GM03348 (cell line): ENCODE measurements around the gene WDR5.

ENCODE experiments used
- DNase-seq: peaks from one replicate; pipeline ENCODE4 v3.0.0; 2012; ENCODE audit warnings: low spot score

Gene WDR5

DNA sequence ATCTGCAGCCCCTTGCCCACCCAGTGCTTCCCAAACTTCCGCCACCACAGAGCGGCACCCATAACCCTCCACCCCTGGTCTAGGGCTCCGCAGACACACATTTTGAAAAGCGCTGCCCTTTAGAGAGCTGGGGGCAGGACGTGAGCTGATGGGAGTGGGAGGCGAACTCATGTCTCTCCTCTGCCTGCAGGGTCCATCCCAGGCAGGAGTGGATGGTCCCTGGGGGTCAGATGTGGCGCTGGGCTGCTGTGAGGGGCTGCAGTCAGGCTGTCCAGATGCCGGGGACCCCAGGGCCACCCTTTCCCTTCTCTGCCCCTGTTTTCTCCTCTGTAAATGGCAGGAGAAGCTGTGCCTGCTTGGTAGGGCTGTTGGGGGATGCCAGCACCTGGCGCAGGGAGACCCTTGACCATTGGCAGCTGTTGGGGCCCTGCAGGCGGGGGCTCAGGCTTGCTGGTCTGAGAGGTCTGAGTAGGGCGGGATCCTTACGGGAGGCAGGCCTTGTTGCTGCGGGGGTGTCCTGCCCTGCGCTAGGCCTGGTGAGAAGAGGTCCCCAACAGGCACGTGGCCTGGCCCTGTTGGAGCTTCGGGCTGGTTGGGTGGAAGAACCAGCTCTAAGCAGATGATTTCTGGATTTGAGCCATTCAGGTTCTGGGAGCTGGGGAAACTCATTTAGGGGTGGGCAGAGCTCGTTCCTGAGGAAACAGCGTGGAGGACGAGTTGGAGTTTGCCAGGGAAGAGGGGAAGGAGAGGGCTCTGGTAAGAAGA is 38.8 kb downstream of the WDR5 start:
- DNase-seq = no peak

DNA sequence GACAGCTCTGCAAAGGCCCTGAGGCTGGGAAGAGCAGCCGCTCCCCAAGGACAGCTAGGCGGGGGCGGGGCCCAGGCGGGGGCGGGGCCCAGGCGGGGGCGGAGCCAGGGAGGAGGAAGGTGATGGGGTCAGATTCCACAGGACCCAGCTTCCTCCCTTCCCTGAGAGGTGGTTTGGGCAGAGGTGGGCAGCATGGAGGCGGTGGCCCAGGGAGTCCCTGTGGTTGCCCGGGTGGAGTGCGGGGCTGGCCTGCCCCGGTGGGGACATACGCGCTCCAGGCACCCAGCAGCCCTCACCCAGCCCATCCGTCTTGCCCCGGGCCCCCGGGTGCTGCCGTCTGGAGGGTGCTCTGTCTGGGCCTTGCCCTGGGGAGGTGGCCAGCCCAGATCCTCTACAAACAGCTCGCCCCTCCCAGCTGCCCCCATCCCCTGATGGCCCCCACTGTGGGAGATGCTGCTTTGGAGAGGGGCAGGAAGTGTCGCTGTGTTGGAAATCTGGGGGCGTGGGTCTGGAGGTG is 39.5 kb downstream of the WDR5 start:
- DNase-seq = peak; percentile 58

DNA sequence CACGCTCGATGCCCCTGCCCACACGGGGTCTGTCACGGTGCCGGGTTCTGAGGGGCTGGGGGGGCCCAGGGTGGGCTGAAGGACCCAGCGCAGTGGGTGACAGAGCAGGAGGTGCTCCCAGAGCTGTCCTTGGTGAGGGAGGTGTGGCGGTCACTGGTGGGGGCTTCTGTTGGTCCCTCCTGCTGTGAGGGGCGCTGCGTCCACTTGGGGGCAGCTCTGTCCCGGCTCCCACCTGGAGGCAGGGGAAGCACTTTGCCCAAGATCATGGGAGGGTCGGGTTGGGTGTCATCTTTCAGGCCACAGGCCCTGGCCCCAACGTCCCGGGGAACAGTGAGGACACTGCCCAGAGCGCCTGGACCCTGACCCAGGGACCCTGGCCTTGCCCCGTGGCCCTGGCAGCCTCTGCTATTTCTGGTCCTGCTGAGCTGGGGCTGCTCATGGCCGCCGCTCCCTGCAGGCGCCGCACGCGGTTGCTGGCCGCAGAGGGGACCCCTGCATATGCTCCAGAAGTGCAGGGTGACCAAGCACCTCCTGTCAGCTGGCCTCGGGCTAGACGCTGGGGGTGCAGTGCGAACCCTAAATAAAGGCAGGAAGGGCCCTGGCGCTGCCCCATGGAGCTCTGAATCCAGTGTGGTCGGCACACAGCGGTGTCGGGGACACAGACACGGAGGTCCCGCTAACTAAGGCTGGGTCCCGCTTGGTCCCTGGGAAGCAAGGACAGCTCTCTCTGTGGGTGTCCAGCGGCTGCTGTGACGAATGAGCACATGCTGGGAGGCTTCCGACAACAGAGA is 40.1 kb downstream of the WDR5 start:
- DNase-seq = no peak

DNA sequence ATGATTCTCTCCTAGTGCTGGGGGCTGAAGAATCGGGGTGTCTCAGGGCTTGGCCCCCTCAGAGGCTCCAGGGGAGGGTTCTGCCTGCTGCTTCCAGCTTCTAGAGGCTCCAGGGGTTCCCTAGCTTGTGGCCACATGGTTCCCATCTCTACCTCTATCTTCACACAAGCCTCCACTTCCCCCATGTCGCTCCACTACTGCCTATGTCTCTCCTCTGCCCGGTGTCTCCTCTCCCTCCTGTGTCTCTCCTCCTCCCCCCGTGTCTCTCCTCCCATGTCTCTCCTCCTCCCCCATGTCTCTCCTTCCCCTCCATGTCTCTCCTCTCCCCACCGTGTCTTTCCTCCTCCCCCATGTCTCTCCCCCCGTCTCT is 40.7 kb downstream of the WDR5 start:
- DNase-seq = no peak

DNA sequence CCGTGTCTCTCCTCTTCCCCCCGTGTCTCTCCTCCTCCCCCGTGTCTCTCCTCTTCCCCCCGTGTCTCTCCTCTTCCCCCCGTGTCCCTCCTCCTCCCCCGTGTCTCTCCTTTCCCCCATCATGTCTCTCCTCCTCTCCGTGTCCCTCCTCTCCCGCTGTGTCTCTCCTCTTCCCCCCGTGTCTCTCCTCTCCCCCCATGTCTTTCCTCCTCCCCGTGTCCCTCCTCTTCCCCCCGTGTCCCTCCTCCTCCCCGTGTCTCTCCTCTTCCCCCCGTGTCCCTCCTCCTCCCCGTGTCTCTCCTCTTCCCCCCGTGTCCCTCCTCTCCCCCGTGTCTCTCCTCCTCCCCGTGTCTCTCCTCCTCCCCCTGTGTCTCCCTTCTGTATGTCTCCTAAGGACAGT is 41.3 kb downstream of the WDR5 start:
- no peak for DNase-seq

DNA sequence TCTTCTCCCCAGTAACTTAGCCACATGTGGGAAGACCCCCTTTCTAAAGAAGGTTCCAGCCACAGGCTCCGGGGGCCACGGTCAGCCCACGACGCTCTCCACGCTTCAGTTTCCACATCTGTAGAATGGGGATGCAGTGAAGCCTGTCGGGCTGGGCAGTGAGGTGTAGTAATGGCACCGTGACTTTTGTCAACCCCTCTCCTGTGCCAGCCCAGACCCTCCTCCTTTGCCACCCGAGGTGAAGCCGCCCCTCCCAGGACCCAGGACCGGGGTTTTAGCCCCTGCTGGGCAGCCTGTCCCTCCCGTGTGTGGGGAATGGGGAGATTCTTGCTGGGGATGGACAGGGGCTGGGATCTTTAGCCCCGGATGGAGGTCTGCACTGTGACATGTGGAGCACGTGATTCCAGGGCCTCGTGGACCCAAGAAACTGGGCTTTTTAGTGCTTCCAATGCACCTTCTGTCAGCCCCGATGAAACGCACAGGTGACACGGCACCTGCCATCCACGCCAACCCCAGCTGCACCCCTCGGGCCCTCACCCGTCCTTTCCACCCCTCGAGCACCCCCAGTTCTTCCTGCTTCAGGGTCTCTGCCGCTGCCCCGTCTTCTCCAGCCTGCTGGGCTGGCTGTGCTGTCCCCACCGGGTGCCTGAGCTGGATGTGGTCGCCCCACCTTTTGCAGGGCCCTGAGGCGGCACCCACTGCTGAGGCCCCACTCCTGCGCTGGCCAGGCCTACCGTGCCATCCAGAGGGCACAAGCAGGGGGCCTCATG is 41.9 kb downstream of the WDR5 start:
- DNase-seq = no peak

DNA sequence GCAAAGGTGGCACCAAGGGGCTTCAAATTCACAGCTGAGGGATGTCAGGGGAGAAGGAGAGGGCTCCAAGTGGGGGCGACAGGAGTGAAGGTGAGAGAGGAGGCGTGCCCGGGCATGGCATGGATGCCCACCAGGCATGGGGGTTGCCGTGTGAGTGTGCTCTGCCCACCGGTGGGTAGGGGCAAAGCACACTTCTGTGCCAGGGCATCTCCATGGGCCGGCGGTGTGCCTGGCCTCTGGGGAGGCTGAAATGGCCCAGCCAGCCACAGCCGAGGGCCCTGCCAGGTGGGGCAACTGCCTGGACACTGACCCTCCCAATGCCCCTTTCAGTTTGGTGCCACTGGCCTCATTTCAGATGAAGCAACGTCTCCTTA is 42.5 kb downstream of the WDR5 start:
- no peak for DNase-seq

DNA sequence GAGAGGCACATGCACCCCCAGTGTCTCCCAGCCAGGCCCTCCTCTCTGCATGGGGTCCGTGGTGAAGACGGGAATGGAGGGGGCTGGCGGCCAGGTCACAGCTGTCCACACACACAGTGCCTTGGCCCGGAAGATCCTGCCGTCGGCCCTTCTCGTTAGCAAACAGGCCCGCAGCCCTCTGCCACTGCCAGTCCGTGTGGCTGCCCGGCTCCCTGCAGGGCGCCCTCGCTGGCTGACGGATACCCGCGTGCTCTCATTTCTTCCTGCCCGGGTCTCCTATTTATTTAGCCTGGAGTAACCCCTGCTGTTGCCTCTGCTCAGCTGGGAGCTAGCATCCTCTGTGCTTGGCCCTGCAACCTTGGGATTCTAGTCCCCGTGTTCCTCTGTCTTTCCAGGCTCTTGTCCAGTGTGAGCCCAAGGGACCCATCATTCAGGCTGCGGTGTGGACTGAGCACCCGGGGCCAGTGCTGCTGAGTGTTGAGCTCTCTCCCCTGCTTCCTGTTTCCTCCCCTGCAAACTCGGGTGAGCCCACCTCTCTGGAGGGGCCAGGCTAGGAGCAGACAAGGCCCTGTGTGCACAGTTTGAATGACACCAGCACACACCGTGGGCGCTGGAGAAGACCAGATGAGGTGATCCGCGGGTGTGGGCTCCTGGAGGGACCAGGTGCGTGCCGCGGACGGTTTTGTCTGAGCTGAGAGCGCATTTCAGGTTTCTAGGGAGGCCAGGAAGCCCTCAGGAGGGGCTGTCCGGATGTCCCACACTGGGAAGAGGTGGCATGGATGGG is 43.1 kb downstream of the WDR5 start:
- DNase-seq = peak; percentile 60

DNA sequence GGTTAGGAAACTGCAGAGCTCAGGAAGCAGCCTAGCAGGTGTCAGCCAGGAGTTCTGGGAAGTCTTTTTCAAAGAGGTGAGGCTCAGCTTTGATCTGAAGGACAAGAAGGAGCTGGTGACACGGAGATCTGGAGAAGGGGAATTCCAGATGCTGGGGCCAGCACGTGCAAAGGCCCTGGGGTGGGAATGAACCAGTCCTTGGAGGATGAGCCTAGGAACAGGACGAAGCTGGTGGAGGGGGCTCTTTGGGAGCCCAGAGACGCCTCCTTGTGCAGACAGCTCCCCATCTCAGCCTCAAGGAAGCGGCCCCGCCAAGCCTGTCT is 43.7 kb downstream of the WDR5 start:
- no peak for DNase-seq

DNA sequence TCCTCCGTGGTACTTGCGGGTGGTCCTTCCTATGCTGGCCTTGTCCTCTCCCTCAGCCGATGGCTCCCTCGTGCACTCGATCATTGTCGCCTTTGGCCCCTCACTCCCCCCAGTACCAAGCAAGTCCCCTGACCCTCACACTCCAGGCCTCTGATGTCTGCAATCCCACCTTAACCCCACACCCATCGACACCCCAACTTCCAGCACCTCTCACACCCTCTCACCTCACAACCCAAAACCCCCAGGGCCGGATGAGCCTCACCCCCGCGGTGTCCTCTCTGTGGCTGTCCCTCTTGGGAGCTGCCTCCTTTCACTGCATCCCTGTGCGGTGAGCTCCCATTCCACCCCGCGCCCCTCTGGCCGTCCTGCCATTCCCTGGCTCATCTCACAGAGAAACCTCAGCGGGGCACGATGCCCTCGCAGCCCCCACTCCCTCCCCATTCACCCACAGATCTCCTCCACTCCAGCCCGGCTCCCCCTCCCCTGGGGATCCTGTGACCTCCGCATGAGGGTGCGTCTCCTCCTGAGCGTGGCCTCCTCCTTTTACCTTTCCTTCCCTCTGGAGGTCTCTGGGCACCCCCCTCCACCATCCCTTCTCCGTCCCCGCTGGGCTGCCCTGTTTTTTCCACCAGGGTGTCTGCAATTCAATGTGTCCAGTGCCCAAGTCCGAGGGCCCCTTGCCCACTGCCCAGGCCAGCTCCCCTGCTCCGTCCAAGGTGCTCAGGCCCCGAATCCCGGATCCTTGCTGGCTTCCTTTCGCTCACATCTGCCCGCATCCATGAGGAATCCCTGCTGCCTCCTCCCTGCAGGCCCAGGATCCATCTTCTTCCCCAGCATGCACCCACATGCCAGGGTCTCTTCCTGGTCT is 44.3 kb downstream of the WDR5 start:
- no peak for DNase-seq

DNA sequence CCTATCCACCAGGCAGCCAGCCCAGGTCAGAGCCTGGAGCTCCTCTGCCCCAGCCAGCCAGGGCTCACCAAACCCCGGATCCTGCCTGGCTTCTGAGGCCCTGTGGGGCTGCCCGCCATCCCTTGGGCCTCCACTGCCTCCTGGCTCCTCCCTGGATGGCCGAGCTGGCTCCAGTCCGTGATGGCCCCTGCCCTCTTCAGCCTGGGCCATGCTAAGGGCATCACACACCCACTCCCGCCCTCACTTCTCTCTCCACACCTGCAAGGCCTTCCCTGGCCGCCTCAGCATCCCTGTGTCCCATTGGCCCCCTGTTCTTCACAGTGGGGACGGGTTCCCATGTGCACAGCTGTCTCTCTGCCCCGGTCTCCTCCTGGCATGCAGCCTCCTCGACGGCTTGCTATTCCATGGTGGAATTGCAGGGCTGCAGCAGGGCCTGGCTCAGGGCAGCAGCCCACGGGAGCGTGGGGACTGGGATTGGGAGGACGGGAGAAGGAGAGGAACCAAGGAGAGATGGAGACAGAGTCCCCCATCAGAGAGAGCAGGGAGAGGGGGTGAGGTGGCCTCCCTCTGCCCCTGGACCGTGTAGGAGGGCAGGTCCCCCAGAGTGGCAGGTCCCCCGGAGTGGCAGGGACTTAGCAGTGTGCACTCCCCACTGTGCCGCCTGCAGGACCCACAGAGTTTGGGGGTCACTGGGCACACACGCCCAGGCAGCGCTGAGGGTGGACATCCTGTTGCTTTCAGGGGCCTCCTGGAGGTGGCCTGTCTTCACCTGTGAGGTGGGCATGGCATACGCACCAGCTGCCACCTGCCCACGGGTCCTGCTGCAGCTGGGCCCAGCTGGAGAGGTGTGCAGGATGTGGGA is 45.1 kb downstream of the WDR5 start:
- no peak for DNase-seq

DNA sequence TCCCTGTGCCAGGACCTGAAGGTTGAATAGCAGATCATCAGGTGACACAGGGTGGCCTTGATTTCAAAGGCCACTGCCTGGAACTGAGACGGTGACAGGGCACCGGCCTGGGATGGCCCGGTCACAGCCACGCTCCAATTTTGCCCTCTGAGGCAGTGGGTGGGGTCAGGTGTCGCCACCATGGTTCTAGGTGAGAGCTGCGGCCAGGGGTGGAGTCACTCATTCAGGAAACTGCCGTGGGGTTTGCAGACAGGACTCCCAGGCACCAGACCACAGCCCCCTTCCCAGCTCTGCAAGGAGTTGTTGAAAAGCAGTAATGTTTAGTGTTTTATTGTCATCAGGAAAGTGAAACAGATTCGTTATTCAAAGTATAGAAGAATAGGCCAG is 45.8 kb downstream of the WDR5 start:
- no peak for DNase-seq

DNA sequence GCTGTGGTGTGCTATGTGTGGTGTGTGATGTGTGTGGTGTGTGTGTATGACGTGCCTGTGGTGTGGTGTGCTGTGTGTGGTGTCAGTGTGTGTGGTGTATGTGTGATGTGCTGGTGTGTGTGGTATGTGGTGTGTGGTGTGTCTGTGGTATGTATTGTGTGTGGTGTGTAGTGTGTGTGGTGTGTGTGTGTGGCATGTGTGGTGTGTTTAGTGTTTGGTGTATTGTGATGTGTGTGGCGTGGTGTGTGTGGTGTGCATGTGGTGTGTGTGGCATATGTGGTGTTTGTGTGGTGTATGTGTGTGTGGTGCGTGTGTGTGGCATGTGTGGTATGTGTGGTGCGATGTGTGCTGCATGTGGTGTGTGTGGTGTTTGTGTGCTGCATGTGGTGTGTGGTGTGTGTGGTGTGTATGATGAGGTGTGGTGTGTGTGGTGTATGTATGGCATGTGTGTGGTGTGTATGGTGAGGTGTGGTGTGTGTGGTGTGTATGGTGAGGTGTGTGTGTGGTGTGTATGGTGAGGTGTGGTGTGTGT is 46.7 kb downstream of the WDR5 start:
- DNase-seq = no peak

DNA sequence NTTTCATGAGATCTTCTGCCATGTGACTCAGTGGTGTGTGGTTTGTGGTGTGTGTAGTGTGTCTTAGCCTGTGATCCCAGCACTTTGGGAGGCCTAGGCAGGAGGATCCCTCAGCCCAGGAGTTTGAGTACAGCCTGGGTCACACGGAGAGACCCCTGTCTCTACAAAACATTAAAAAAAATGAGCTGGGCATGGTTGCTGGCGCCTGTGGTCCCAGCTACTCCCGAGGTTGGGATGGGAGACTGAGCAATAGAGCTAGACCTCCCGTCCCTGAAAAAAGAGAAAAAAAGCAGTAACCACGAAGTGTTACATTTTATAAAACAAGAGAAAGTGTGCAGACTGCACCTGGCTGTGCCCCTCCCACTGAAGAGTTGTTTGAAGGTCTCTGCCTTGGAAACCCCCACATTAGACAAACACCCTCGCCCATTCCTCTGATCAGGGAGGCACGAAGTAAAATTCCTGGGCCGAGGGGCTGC is 49.7 kb downstream of the WDR5 start:
- DNase-seq = no peak

DNA sequence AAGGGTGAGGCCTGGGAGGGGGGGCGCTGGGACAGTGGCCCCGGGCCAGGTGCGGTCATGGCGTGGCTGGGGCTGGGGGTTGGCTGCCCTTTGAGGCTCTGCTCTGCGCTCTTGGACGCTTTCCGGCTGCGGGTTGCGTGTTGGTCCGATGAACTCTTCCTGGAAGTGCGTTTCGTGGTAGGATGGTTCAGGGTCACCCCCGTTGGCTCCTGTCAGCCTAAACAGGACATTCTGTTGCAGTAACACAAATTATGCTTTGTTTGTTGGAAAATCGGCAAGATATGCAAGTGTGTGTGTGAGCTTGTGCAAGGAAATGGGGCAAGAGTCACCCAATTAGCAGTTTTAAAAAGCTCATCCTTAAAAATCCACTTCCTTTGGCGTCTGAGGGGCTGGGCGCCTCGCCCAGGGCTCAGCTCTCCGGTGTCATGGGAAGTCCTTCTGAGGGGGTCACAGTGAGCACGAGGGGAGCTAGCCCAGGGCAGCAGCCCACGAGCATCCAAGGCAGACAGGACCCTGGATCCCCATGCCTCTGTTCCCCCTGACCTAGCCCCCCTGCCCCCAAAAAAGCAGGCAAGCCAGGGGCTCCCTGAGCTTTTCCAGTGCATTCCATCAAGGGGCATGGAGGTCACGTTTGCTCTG is 50.7 kb downstream of the WDR5 start:
- no peak for DNase-seq

DNA sequence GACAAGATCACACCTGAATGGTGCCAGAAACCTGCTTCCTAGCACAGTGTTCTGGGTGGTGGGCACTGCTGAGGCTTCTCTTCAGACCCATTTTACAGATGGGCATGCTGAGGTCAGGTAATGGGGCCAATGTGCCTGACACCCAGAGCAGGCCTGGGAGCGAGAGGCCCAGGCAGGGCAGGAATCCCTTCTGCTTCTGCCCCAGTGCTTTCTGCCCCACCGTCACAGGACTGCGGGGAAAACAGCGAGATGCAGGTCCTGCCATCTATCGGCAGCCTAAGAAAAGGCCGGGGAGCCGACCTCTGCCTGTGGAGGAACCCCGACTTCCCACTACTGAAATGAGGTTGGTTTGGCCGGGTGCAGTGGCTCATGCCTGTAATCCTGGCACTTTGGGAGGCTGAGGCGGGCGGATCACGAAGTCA is 51.2 kb downstream of the WDR5 start:
- no peak for DNase-seq

DNA sequence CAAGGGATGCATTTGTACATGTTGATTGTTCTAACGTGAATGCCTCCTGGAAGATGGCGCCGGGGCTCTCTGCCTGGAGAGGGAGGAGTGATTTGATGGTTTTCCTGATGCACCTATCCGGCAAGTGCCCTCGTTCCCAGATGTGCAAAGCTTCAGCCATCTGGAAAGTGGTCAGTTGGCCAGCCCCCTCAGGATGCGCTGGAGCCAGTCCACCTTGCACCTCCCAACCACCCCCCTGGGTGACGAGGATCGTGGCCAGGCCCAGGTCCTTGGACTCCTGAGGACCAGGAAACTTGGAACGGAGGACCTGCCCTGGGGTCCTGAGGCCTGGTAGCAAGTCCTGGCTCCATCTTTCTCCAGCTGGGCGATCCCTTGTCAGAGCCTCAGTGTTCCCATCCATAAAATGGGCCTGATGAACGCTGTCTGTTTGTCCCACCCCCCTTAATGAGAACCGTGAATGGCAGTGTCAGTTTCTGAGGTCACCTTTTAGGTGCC is 52.1 kb downstream of the WDR5 start:
- DNase-seq = no peak

DNA sequence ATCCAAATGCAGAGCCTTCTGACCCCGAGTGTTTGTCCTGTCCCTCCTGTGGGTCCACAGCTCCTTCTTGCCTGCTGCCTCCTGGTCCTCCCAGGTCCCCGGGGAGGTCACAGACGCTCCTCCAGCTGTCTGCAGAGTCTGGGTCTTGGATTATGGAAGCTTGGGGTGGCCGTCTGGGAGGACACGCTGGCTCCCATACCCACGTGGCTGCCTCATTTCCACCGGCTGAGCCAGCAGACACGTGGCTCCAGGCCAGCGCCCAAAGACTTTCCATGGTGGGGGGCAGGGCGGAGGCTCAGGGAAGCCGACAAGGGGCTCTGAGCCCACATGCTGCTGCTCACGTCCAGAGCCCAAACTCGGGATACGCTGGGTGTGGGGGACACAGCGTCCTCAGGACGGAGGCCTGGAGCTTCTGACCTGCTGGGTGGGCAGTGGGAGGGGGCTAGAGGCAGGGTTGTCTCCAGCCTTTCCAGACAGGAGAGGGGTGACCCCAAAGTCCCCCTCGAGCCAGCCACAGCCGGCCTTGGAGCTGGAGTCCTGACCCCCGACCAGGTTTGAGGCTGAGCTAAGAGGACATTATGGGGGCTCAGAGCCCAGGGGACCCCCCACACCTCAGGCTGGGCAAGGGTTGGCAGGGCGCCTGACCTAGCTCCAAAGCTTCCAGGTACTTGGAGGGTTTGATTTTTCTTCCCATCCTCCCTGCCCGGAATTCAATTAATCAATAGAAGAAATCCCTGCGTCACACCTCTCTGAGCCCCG is 52.7 kb downstream of the WDR5 start:
- DNase-seq = no peak
